GM23338 (cell line): ENCODE results near the gene CEP55. TPM values are rescaled to one million over a fixed set of nuclear protein-coding genes. Genes with fewer than 3 reads are reported as not detected.

Experiments used
- ATAC-seq: fragments of 200-7000 bp; cut with Tn5 transposase; 3 replicates; pipeline ENCODE4 v1.9.1; 2020
- DNase-seq: peaks from one replicate; pipeline ENCODE4 v3.0.0-alpha.2; 2015; ENCODE audit warnings: low spot score
- H2AFZ ChIP-seq: fragments of 200-600 bp; sonication (generic); 2 replicates; pipeline ENCODE4 v1.8.0; 2016; ENCODE audit warnings: antibody characterized with exemption, mild to moderate bottlenecking, moderate library complexity
- H3F3A ChIP-seq: fragments of 200-600 bp; sonication (generic); replicated peaks from 2 replicates; pipeline ENCODE4 v1.8.0; 2017; ENCODE audit warnings: antibody characterized with exemption, mixed run types, low read depth
- H3K27ac ChIP-seq: fragments of 200-600 bp; sonication (generic); 2 replicates; pipeline ENCODE4 v1.6.1; 2016; ENCODE audit warnings: low read depth
- H3K27me3 ChIP-seq: fragments of 200-600 bp; sonication (generic); 2 replicates; pipeline ENCODE4 v1.8.0; 2016; ENCODE audit warnings: mild to moderate bottlenecking, mixed run types, moderate library complexity; ENCODE audit not compliant: insufficient read depth
- H3K36me3 ChIP-seq: fragments of 200-600 bp; sonication (generic); 2 replicates; pipeline ENCODE4 v1.8.0; 2016; ENCODE audit warnings: mild to moderate bottlenecking; ENCODE audit not compliant: insufficient read depth
- H3K4me1 ChIP-seq: fragments of 200-600 bp; sonication (generic); 2 replicates; pipeline ENCODE4 v1.8.0; 2016; ENCODE audit warnings: mild to moderate bottlenecking, moderate library complexity; ENCODE audit not compliant: insufficient read depth
- H3K4me2 ChIP-seq: fragments of 200-600 bp; sonication (generic); 2 replicates; pipeline ENCODE4 v1.7.1; 2017; ENCODE audit warnings: mixed run types
- H3K4me3 ChIP-seq: fragments of 200-600 bp; sonication (generic); 2 replicates; pipeline ENCODE4 v1.6.1; 2016; ENCODE audit warnings: mixed run types
- H3K79me2 ChIP-seq: fragments of 200-600 bp; sonication (generic); replicated peaks from 2 replicates; pipeline ENCODE4 v1.8.0; 2017; ENCODE audit warnings: mild to moderate bottlenecking; ENCODE audit not compliant: insufficient read depth
- H3K9me2 ChIP-seq: fragments of 200-600 bp; sonication (generic); 2 replicates; pipeline ENCODE4 v1.8.0; 2017; ENCODE audit not compliant: insufficient read depth
- H4K20me1 ChIP-seq: fragments of 200-600 bp; sonication (generic); replicated peaks from 2 replicates; pipeline ENCODE4 v1.8.0; 2017; ENCODE audit warnings: mild to moderate bottlenecking; ENCODE audit not compliant: insufficient read depth
- H3K27ac Mint-ChIP-seq: 2 replicates; pipeline ENCODE4 v1.8.0; 2020; ENCODE audit warnings: inconsistent platforms, mild to moderate bottlenecking, moderate library complexity, mixed read lengths
- H3K27me3 Mint-ChIP-seq: 3 replicates; pipeline ENCODE4 v1.8.0; 2022; ENCODE audit warnings: low read depth, mild to moderate bottlenecking, moderate library complexity, mixed read lengths, inconsistent platforms; ENCODE audit not compliant: insufficient read depth, poor library complexity
- H3K36me3 Mint-ChIP-seq: 3 replicates; pipeline ENCODE4 v1.8.0; 2021; ENCODE audit warnings: low read depth, mild to moderate bottlenecking, inconsistent platforms, moderate library complexity, mixed read lengths
- H3K4me1 Mint-ChIP-seq: 3 replicates; pipeline ENCODE4 v1.8.0; 2020; ENCODE audit warnings: mild to moderate bottlenecking, inconsistent platforms, mixed read lengths
- H3K4me3 Mint-ChIP-seq: 3 replicates; pipeline ENCODE4 v1.8.0; 2021; ENCODE audit warnings: moderate library complexity, mild to moderate bottlenecking, inconsistent platforms, mixed read lengths
- H3K9me3 Mint-ChIP-seq: 3 replicates; pipeline ENCODE4 v1.8.0; 2020; ENCODE audit warnings: moderate library complexity, mild to moderate bottlenecking, inconsistent platforms, mixed read lengths
- CREB1 ChIP-seq: fragments of 250-450 bp; sonication (Bioruptor Pico); IDR thresholded peaks from 2 replicates; pipeline ENCODE4 v1.5.0; 2020; ENCODE audit warnings: low read depth, mild to moderate bottlenecking, moderate library complexity
- CTCF ChIP-seq, 2 experiments: fragments of 200-600 bp in 1 of 2; sonication (generic) in 1 of 2; conservative IDR thresholded peaks; 2 replicates each; pipeline versions ENCODE4 v1.5.1 to v1.6.1; 2016 to 2017; ENCODE audit warnings: antibody characterized with exemption in 2 of 2, low read depth in 2 of 2, mild to moderate bottlenecking in 2 of 2, moderate library complexity in 1 of 2
- ETS1 ChIP-seq: IDR thresholded peaks from 2 replicates; pipeline ENCODE4 v1.6.1; 2016; ENCODE audit warnings: antibody characterized with exemption
- EZH2 ChIP-seq: fragments of 200-600 bp; sonication (generic); IDR thresholded peaks from one replicate; pipeline ENCODE4 v1.8.0; 2017; ENCODE audit warnings: antibody characterized with exemption, mild to moderate bottlenecking, low read depth; ENCODE audit not compliant: unreplicated experiment
- EZH2phosphoT487 ChIP-seq: fragments of 200-600 bp; sonication (generic); IDR thresholded peaks from one replicate; pipeline ENCODE4 v1.8.1; 2018; ENCODE audit warnings: antibody characterized with exemption; ENCODE audit not compliant: unreplicated experiment
- JUNB ChIP-seq: IDR thresholded peaks from one replicate; pipeline ENCODE4 v1.6.1; 2016; ENCODE audit warnings: antibody characterized with exemption; ENCODE audit not compliant: unreplicated experiment
- NANOG ChIP-seq: IDR thresholded peaks from 2 replicates; pipeline ENCODE4 v1.6.1; 2016; ENCODE audit warnings: antibody characterized with exemption, borderline replicate concordance
- POLR2AphosphoS5 ChIP-seq: IDR thresholded peaks from 2 replicates; pipeline ENCODE4 v1.6.1; 2016; ENCODE audit warnings: antibody characterized with exemption, low read depth
- REST ChIP-seq: IDR thresholded peaks from one replicate; pipeline ENCODE4 v1.6.1; 2018; ENCODE audit warnings: antibody characterized with exemption; ENCODE audit not compliant: unreplicated experiment
- STAT1 ChIP-seq: IDR thresholded peaks from one replicate; pipeline ENCODE4 v1.6.1; 2016; ENCODE audit warnings: antibody characterized with exemption; ENCODE audit not compliant: unreplicated experiment
- ZNF114 ChIP-seq: fragments of 250-450 bp; sonication (Bioruptor Pico); IDR thresholded peaks from 2 replicates; pipeline ENCODE4 v1.5.0; 2020; ENCODE audit warnings: mild to moderate bottlenecking, moderate library complexity
- ZNF331 ChIP-seq: fragments of 250-450 bp; sonication (Bioruptor Pico); IDR thresholded peaks from 2 replicates; pipeline ENCODE4 v1.5.0; 2020; ENCODE audit warnings: low read depth, mild to moderate bottlenecking, moderate library complexity
- ZNF462 ChIP-seq: fragments of 250-450 bp; sonication (Bioruptor Pico); IDR thresholded peaks from 2 replicates; pipeline ENCODE4 v1.5.0; 2020; ENCODE audit warnings: mild to moderate bottlenecking, moderate library complexity
- polyA plus RNA-seq: library from polyadenylated mRNA; unstranded; fragments of >200 nt; fragmentation: Nextera tagmentation; extraction: Ambion mirVana; gene quantifications from 2 replicates; pipeline ENCODE4 v1.2.1, GENCODE V29; 2016
- total RNA-seq: library from RNA; depleted of rRNA; stranded (reverse); fragments of >200 nt; shearing (Covaris generic); gene quantifications from 2 replicates; pipeline ENCODE4 v1.2.3, GENCODE V29; 2014

CEP55 gene
- total and polyA plus RNA-seq, 2 experiments from 2014 or later = 12.4 to 22.4 TPM

- H3K9me3 Mint-ChIP-seq = no peaks in the 10 kb centered on the region
- no peak overlapping the region for H3K27ac Mint-ChIP-seq
- H3K27me3 ChIP-seq = no peaks in the 10 kb centered on the region
- H3K9me2 ChIP-seq = no peaks in the 10 kb centered on the region
- H3K4me3 ChIP-seq = no peak overlapping the region
- H3K79me2 ChIP-seq = no peaks in the 10 kb centered on the region
- H3K36me3 ChIP-seq = no peaks in the 10 kb centered on the region
- H3F3A ChIP-seq = no peaks in the 10 kb centered on the region
- peak overlapping the region; percentile 83; the same call in 1 of the 2 replicates for H2AFZ ChIP-seq
- ATAC-seq (no peak), DNase-seq (no peak)
- H3K4me1 Mint-ChIP-seq = peaks cover 5% of the 10 kb centered on the region; the same call in 2 of the 3 replicates
- no peak overlapping the region for H3K4me3 Mint-ChIP-seq
- H3K36me3 Mint-ChIP-seq = no peaks in the 10 kb centered on the region
- H3K27ac ChIP-seq = no peak overlapping the region
- H3K4me2 ChIP-seq = no peak overlapping the region
- 0 out of 2 replicates have a peak, but pooled peaks cover 4% of the 10 kb centered on the region for H3K4me1 ChIP-seq
- H3K27me3 Mint-ChIP-seq = peaks cover 4% of the 10 kb centered on the region
- TF ChIP-seq CREB1 (CRISPR knock-in tag) = no peak
- TF ChIP-seq ZNF462 (CRISPR knock-in tag) = no peak
- no peak for TF ChIP-seq ETS1
- TF ChIP-seq CTCF (conservative IDR thresholded peaks at IDR 0.05; ENCODE audit: low read depth in 2 of 2) = no peak
- no peak for TF ChIP-seq ZNF114 (CRISPR knock-in tag)
- TF ChIP-seq NANOG = no peak
- TF ChIP-seq EZH2 = no peak
- TF ChIP-seq STAT1 = no peak
- TF ChIP-seq REST = no peak
- no peak for TF ChIP-seq ZNF331 (CRISPR knock-in tag)
- no peak for TF ChIP-seq POLR2AphosphoS5
- TF ChIP-seq EZH2phosphoT487 = no peak
- no peak for TF ChIP-seq JUNB
- no peaks in the 10 kb centered on the region for H4K20me1 ChIP-seq
These were observed 39.9 kb upstream of the CEP55 start for GRCh38 chr10:93456480-93456879.
